Transverse colon (tissue), 4 donors: ENCODE results near the gene GALNT8. TPM values are rescaled to one million over a fixed set of nuclear protein-coding genes. Genes with fewer than 3 reads are reported as not detected.
A peak's percentile ranks its signal among the peaks of the same experiment; 100 is the strongest.

ENCODE experiments used
- DNase-seq: peaks from one replicate; pipeline ENCODE4 v3.0.0-alpha.2; 2019
- H3K27ac ChIP-seq, 4 donors: fragments of 200-600 bp; sonication (generic); 2 replicates each; pipeline ENCODE4 v1.5.1; 2016 to 2018; ENCODE audit warnings: inconsistent platforms in 4 of 4
- H3K27me3 ChIP-seq: fragments of 200-600 bp; sonication (generic); 2 replicates; pipeline ENCODE4 v1.5.1; 2017; ENCODE audit warnings: inconsistent platforms
- H3K36me3 ChIP-seq, 4 donors: fragments of 200-600 bp; sonication (generic); 2 replicates each; pipeline ENCODE4 v1.5.1; 2017 to 2019; ENCODE audit warnings: inconsistent platforms in 4 of 4
- H3K4me1 ChIP-seq, 4 donors: fragments of 200-600 bp; sonication (generic); 2 replicates each; pipeline ENCODE4 v1.5.1; 2017 to 2020; ENCODE audit warnings: inconsistent platforms in 4 of 4
- H3K4me3 ChIP-seq, 4 donors: fragments of 200-600 bp; sonication (generic); 1 replicate in 1 of 4; 2 replicates in 3 of 4; pipeline versions ENCODE4 v1.5.1 to v1.6.1; 2017 to 2019; ENCODE audit warnings: inconsistent platforms in 4 of 4
- H3K9me3 ChIP-seq, 2 donors: fragments of 200-600 bp; sonication (generic); 2 replicates each; pipeline ENCODE4 v1.5.1; 2017 to 2019; ENCODE audit warnings: inconsistent platforms in 2 of 2
- CTCF ChIP-seq, 5 experiments: fragments of 200-600 bp in 3 of 5; fragments of 450-650 bp in 2 of 5; sonication (generic) in 3 of 5; IDR thresholded peaks; 1 replicate in 2 of 5; 2 replicates in 3 of 5; pipeline ENCODE4 v1.5.1; 2016 to 2017; ENCODE audit warnings: antibody characterized with exemption in 5 of 5, inconsistent platforms in 3 of 5, mild to moderate bottlenecking in 2 of 5, moderate library complexity in 1 of 5
- EP300 ChIP-seq: sonication (generic); formaldehyde crosslinking; IDR thresholded peaks from one replicate; pipeline ENCODE4 v1.6.1; 2017; ENCODE audit warnings: antibody characterized with exemption, low read depth
- POLR2A ChIP-seq: fragments of 450-650 bp; IDR thresholded peaks from one replicate; pipeline ENCODE4 v1.6.1; 2016; ENCODE audit warnings: antibody characterized with exemption, mild to moderate bottlenecking, moderate library complexity
- POLR2AphosphoS5 ChIP-seq, 3 donors: sonication (generic); formaldehyde crosslinking; IDR thresholded peaks; one replicate each; pipeline ENCODE4 v1.6.1; 2016; ENCODE audit warnings: antibody characterized with exemption in 3 of 3
- WGBS, 2 donors: methylation state at CpG; one replicate each; pipeline ENCODE4 v1.1.5; 2018; ENCODE audit warnings: low coverage in 1 of 2; 5-methylcytosine and 5-hydroxymethylcytosine counted together
- in situ Hi-C, 4 donors: fragments of 200-750 bp; cut with MboI; loops; one replicate each; pipeline versions ENCODE4 v1.15.0 to v1.15.1; 2017; ENCODE audit warnings: low sequenced_read_pairs in 3 of 4, low pct_ligation_motif_present in 1 of 4, low pct_unique_long_range_greater_than_20kb in 1 of 4
- intact Hi-C: fragments of 100-400 bp; cut with DNase I; formaldehyde crosslinking; loops from one replicate; pipeline ENCODE4 v1.15.1; 2023; ENCODE audit warnings: low total_unique reads
- total RNA-seq, 4 donors: library from RNA; depleted of rRNA; stranded (reverse); fragments of >200 nt; gene quantifications; one replicate each; pipeline ENCODE4 v1.1.0, GENCODE V29; 2016

Gene GALNT8
- total RNA-seq, 4 donors from 2014 or later: 3.5 to 43.2 (median 14.2) TPM

- Histone ChIP-seq H3K27me3 (no peaks in the 10 kb centered on the region), H3K4me3 (no peak overlapping the region), H3K4me1 (no peaks in the 10 kb centered on the region), H3K36me3 (peaks cover 0 to 25% (median 10%) of the 10 kb centered on the region in 4 donors), H3K27ac (no peak overlapping the region), H3K9me3 (no peaks in the 10 kb centered on the region)
- no peak for DNase-seq
- intact Hi-C loops (no loop called here), in situ Hi-C loops (no loop called here)
- WGBS, 2 donors: 95 to 97% methylated on average over 3 to 5 of the region's 5 CpGs
- TF ChIP-seq POLR2A: no peak
- no peak for TF ChIP-seq CTCF (IDR thresholded peaks at IDR 0.05)
- no peak for TF ChIP-seq EP300
- TF ChIP-seq POLR2AphosphoS5 (IDR thresholded peaks at IDR 0.05): no peak
Measured at GRCh38 chr12:4690760-4691159, 29.4 kb upstream of the GALNT8 start.

- H3K9me3 ChIP-seq: no peaks in the 10 kb centered on the region
- no peaks in the 10 kb centered on the region for H3K36me3 ChIP-seq
- no peak overlapping the region for H3K27ac ChIP-seq
- H3K27me3 ChIP-seq: no peaks in the 10 kb centered on the region
- H3K4me1 ChIP-seq: no peaks in the 10 kb centered on the region
- no peak for TF ChIP-seq POLR2AphosphoS5 (IDR thresholded peaks at IDR 0.05)
- TF ChIP-seq EP300: no peak
- TF ChIP-seq POLR2A: no peak
- no peak for TF ChIP-seq CTCF (IDR thresholded peaks at IDR 0.05)
- DNase-seq: no peak
- 72 to 77% methylated on average over 10 of the region's 10 CpGs for WGBS, 2 donors
- intact Hi-C loops: no loop called here
- in situ Hi-C loops: no loop called here
- H3K4me3 ChIP-seq: no peak overlapping the region
Measured at GRCh38 chr12:4700621-4701026, 19.6 kb upstream of the GALNT8 start.

- in situ Hi-C loops: no loop called here
- no peak for DNase-seq
- intact Hi-C loops: no loop called here
- Histone ChIP-seq H3K9me3 (no peaks in the 10 kb centered on the region), H3K36me3 (no peaks in the 10 kb centered on the region), H3K27ac (peak overlapping the region in 1 of 4 donors; percentile 14), H3K4me1 (no peaks in the 10 kb centered on the region), H3K4me3 (no peak overlapping the region), H3K27me3 (no peaks in the 10 kb centered on the region)
- TF ChIP-seq CTCF (IDR thresholded peaks at IDR 0.05) (no peak), EP300 (no peak), POLR2AphosphoS5 (IDR thresholded peaks at IDR 0.05) (no peak), POLR2A (no peak)
- 69 to 85% methylated on average over 3 to 8 of the region's 8 CpGs for WGBS, 2 donors
Measured at GRCh38 chr12:4701395-4702190, 18.6 kb upstream of the GALNT8 start.

- Histone ChIP-seq H3K27me3 (no peaks in the 10 kb centered on the region), H3K4me3 (no peak overlapping the region), H3K27ac (no peak overlapping the region), H3K36me3 (no peaks in the 10 kb centered on the region), H3K9me3 (no peaks in the 10 kb centered on the region), H3K4me1 (no peaks in the 10 kb centered on the region)
- in situ Hi-C loops (no loop called here), intact Hi-C loops (no loop called here)
- TF ChIP-seq POLR2A (no peak), POLR2AphosphoS5 (IDR thresholded peaks at IDR 0.05) (no peak), CTCF (IDR thresholded peaks at IDR 0.05) (no peak), EP300 (no peak)
- DNase-seq: no peak
- 85 to 97% methylated on average over 5 of the region's 5 CpGs for WGBS, 2 donors
Measured at GRCh38 chr12:4703676-4704075, 16.5 kb upstream of the GALNT8 start.
